ENCODE results near the gene ACSM6. TPM values are rescaled to one million over a fixed set of nuclear protein-coding genes. Genes with fewer than 3 reads are reported as not detected.

ACSM6 gene
- polyA plus RNA-seq, 1 experiment = not detected

DNA sequence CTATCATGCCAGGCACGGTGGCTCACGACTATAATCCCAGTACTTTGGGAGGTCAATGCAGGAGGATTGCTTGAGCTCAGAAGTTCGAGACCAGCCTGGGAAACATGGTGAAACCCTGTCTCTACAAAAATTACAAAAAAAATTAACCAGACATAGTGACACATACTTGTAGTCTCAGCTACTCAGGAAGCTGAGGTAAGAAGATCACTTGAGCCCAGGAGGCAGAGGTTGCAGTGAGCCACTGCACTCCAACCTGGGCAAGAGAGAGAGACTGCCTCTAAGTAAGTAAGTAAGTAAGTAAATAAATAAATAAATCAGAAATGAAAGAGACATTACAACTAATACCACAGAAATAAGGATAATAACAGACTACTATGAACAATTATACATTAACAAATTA lies 60.6 kb downstream of the ACSM6 start:
- no peak for DNase-seq (ENCODE audit: low read depth, low spot score)
- no peak overlapping the region for H3K27ac ChIP-seq (ENCODE audit: low read depth, low read length)
- no peaks in the 10 kb centered on the region for H3K27me3 ChIP-seq (ENCODE audit: control insufficient read depth, insufficient read depth, low read length)
- ChIA-PET CTCF (interaction anchor here (0.7 to 1.6 kb wide), 3 partner anchors 9 to 108 kb away, joined by 3 to 7 read pairs (median 3); no protein-coding TSS in a partner anchor), POLR2A (no interaction called here)
- H3K9me3 ChIP-seq (ENCODE audit: control insufficient read depth, insufficient read depth, low read length) = peaks cover 3% of the 10 kb centered on the region; the same call in 1 of the 2 replicates
- H3K4me3 ChIP-seq (ENCODE audit: low read depth, low read length) = no peak overlapping the region
- TF ChIP-seq, protein P1, sequence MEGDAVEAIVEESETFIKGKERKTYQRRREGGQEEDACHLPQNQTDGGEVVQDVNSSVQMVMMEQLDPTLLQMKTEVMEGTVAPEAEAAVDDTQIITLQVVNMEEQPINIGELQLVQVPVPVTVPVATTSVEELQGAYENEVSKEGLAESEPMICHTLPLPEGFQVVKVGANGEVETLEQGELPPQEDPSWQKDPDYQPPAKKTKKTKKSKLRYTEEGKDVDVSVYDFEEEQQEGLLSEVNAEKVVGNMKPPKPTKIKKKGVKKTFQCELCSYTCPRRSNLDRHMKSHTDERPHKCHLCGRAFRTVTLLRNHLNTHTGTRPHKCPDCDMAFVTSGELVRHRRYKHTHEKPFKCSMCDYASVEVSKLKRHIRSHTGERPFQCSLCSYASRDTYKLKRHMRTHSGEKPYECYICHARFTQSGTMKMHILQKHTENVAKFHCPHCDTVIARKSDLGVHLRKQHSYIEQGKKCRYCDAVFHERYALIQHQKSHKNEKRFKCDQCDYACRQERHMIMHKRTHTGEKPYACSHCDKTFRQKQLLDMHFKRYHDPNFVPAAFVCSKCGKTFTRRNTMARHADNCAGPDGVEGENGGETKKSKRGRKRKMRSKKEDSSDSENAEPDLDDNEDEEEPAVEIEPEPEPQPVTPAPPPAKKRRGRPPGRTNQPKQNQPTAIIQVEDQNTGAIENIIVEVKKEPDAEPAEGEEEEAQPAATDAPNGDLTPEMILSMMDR (IDR thresholded peaks at IDR 0.05; ENCODE audit: low read depth, low read length) = no peak

DNA sequence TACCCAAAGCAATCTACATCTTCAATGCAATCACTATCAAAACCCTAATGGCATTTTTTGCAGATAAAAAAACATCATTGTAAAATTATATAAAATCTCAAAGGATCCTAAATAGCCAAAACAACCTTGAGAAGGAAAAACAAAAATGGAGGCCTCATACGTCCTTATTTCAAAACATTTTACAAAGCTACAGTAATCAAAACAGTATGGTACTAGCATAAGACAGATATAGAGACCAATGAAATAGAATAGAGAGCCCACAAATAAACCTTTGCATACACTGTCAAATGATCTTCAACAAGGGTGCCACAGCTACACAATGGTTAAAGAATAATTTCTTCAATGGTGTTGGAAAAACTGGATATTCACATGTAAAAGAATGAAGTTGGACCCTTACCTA lies 62.2 kb downstream of the ACSM6 start:
- DNase-seq (ENCODE audit: low read depth, low spot score) = no peak
- TF ChIP-seq, protein P1 (IDR thresholded peaks at IDR 0.05; ENCODE audit: low read depth, low read length) = no peak
- CTCF ChIA-PET = interaction anchor here (0.7 kb wide), 1 partner anchor 1565 kb away, joined by 3 read pairs; no protein-coding TSS in a partner anchor
- H3K4me3 ChIP-seq (ENCODE audit: low read depth, low read length) = no peak overlapping the region
- no peak overlapping the region for H3K27ac ChIP-seq (ENCODE audit: low read depth, low read length)
- H3K27me3 ChIP-seq (ENCODE audit: control insufficient read depth, insufficient read depth, low read length) = no peaks in the 10 kb centered on the region
- POLR2A ChIA-PET = no interaction called here
- H3K9me3 ChIP-seq (ENCODE audit: control insufficient read depth, insufficient read depth, low read length) = peaks cover 3% of the 10 kb centered on the region; the same call in 1 of the 2 replicates

DNA sequence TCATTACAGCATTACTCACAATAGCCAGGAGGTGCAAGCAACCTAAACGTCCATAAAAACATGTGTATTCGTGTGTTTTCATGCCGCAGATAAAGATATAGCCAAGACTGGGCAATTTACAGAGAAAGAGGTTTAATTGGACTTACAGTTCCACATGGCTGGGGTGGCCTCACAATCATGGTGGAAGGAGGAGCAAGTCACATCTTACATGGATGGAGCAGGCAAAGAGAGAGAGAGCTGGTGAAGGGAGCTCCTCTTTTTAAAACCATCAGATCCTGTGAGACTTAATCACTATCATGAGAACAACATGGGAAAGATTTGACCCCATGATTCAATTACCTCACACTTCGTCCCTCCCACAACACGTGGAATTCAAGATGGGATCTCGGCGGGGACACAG lies 63.8 kb downstream of the ACSM6 start:
- no peak for DNase-seq (ENCODE audit: low read depth, low spot score)
- CTCF ChIA-PET = interaction anchor here (0.9 to 1.5 kb wide), 4 partner anchors 11 to 343 kb away, joined by 3 to 8 read pairs (median 4); no protein-coding TSS in a partner anchor
- H3K4me3 ChIP-seq (ENCODE audit: low read depth, low read length) = no peak overlapping the region
- TF ChIP-seq, protein P1 (IDR thresholded peaks at IDR 0.05; ENCODE audit: low read depth, low read length) = no peak
- POLR2A ChIA-PET = no interaction called here
- H3K27ac ChIP-seq (ENCODE audit: low read depth, low read length) = no peak overlapping the region
- H3K27me3 ChIP-seq (ENCODE audit: control insufficient read depth, insufficient read depth, low read length) = no peaks in the 10 kb centered on the region
- H3K9me3 ChIP-seq (ENCODE audit: control insufficient read depth, insufficient read depth, low read length) = peaks cover 3% of the 10 kb centered on the region; the same call in 1 of the 2 replicates

DNA sequence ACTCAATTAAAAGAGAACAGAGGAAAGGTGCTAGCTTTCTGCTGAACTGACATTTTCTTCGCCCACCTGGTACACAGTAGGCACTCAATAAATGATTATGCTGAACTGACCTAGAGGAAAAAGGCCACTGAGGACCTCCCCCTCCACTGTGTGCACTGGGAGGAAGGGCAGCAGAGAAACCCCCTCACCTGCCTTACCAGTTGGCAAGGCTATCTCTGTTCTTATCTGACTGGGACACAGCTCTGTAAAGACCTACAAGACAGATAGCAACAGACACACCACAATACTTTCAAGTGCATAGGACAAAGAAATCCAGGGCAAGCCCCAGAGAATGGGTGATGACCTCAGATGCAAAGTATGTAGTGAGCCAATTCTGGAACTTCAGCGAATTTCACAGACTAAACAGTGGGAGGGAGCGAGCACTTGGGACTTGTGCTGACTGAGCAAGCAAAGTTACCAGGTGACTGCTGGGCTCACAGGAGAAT lies 66.4 kb downstream of the ACSM6 start:
- CTCF ChIA-PET = interaction anchor here (1.3 to 3.9 kb wide), 4 partner anchors 13 to 103 kb away, joined by 6 to 14 read pairs (median 12); no protein-coding TSS in a partner anchor
- POLR2A ChIA-PET = interaction anchor here (0.8 to 1.4 kb wide), 3 partner anchors 13 to 48 kb away, joined by 3 to 4 read pairs (median 3); no protein-coding TSS in a partner anchor
- H3K4me3 ChIP-seq (ENCODE audit: low read depth, low read length) = no peak overlapping the region

More for the DNA sequence above, 66.4 kb downstream of the ACSM6 start:
- Histone ChIP-seq H3K27ac (ENCODE audit: low read depth, low read length) (peak overlapping the region; percentile 85), H3K27me3 (ENCODE audit: control insufficient read depth, insufficient read depth, low read length) (no peaks in the 10 kb centered on the region), H3K9me3 (ENCODE audit: control insufficient read depth, insufficient read depth, low read length) (peaks cover 3% of the 10 kb centered on the region; the same call in 1 of the 2 replicates)
- no peak for DNase-seq (ENCODE audit: low read depth, low spot score)
- TF ChIP-seq, protein P1 (IDR thresholded peaks at IDR 0.05; ENCODE audit: low read depth, low read length) = no peak
